Measurements from ENCODE around the gene FAM120A.

The FAM120A gene

GRCh38 chr9:93565089-93565488 is 113.6 kb downstream of the FAM120A start:
- no peak for DNase-seq

- peak; percentile 96 for DNase-seq
Observed at GRCh38 chr9:93566408-93567270, 115.2 kb downstream of the FAM120A start.

GRCh38 chr9:93567271-93567959 is 115.9 kb downstream of the FAM120A start:
- DNase-seq = no peak

- DNase-seq = no peak
Observed at GRCh38 chr9:93568169-93568568, 116.7 kb downstream of the FAM120A start.

GRCh38 chr9:93569621-93570174 is 118.2 kb downstream of the FAM120A start:
- no peak for DNase-seq

- no peak for DNase-seq
Observed at GRCh38 chr9:93572221-93572620, 120.7 kb downstream of the FAM120A start.

- no peak for DNase-seq
Observed at GRCh38 chr9:93572636-93573515, 121.4 kb downstream of the FAM120A start.

GRCh38 chr9:93573516-93573828 is 122.0 kb downstream of the FAM120A start:
- no peak for DNase-seq

GRCh38 chr9:93574091-93574899 is 122.8 kb downstream of the FAM120A start:
- no peak for DNase-seq

GRCh38 chr9:93574900-93575795 is 123.7 kb downstream of the FAM120A start:
- DNase-seq = no peak

- DNase-seq = peak; percentile 15
Observed at GRCh38 chr9:93575796-93576257, 124.3 kb downstream of the FAM120A start.

- DNase-seq = peak; percentile 16
Observed at GRCh38 chr9:93576258-93577077, 125.0 kb downstream of the FAM120A start, which contains the start of gene PHF2. PHF2 (plus strand) TSS chr9:93576584; CDS start chr9:93576774, 190 bp downstream.

- no peak for DNase-seq
Observed at GRCh38 chr9:93577078-93577974, 125.8 kb downstream of the FAM120A start.

GRCh38 chr9:93577975-93578682 is 126.6 kb downstream of the FAM120A start:
- no peak for DNase-seq

- DNase-seq = no peak
Observed at GRCh38 chr9:93578844-93579243, 127.4 kb downstream of the FAM120A start.

- no peak for DNase-seq
Observed at GRCh38 chr9:93579711-93580516, 128.4 kb downstream of the FAM120A start.

Data from NCI-H2171 (cell line).